ENCODE measurements around the gene JOSD1.

JOSD1 gene

DNA sequence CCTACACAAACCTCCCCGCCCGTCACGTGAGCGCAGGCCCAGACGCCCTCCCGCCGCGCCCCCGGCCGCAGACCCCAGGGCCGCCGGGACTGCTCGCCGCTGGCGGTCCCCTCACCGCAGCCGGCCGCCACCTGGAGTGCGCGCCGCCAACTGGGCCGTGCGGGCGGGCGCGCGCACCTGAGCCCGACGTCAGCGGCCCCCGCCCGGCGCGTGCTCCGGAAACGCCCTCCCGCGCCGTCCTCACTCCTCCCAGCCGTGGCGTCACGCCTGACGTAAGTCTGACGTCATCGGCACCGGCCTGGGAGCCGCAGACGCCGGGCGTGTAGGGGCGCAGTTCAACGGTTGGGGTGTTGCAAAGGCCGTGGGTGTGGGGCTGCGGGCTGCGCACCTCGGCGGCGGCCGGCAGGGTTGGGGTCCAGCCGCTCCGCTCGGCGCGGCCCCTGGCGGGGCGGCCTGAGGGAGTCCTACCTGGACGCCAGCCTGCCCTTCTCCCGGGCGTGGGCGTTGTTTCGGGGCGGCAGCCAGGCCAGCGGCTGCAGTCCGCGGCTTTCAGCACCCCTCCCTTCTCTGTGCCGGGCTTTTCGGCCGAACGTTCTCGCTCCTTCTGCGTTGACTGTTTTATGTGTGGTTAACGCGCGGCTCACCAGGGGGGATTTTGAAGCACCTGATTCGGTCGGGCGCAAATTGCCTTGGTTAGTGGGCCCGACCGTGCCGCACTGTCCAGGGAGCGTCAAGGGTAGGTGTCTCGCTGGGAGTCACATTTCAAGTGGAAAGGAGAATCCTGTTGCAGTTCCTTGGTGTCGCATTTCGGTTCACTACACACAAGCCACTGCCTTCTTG, at the start of gene JOSD1:
JOSD1 (minus strand) TSS at position 155 of the 840 bp plus-strand sequence. CDS start 956 bp downstream, outside the sequence.
- peak; percentile 94 to 97 (median 95) for DNase-seq (ENCODE audit: low read depth in 3 of 3)

DNA sequence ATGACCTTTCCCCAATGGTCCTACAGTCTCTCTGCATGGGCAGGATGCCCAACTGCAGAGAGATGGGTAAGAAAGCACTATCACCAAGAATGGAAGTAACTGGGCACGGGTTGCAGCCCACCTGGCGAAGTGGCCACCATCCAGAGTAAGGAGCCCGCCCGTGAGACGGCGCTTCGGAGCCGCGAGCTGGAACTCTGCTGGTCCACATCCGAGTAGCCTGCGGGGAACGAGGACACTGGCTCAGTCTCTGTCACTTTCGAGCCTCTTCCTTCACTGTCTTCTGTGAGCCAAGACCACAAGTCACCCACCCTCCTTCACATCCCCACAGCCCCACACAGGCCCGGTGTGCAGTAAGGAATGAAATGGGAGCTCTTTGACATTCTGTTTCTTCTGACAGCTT, 49.4 kb upstream of the JOSD1 start:
- no peak for DNase-seq (ENCODE audit: low read depth in 3 of 3)

DNA sequence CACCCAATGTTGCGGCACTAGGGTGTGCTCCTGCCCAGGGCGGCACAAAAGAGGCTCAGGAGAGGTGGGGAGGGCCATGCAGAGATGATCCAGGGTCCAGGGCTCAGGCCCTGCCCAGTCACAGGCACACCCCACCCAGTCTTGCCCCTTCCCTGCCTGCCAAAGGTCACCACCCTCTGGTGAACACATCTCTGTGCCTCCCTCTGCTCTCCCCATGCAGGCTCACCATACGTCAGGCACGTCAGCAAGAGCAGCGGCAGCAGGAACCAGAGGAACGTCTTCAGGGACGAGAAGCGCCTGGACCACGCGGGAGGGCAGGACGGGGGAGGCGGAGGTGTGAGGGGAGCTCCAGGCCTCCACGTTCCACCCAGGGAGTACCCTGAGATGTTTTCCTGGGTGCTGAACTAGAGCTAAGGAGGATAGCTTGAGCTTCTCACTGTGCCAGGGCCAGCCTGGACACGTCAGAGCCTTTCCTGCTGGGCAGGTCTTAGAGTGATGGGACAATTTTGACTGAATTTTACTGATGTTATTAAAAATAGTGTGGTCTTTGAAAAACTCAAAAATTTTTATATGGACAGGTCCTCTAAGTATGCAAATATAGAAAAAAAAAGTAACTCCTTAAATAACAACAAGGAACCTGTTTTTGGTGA, 47.9 kb upstream of the JOSD1 start:
- no peak for DNase-seq (ENCODE audit: low read depth in 3 of 3)

DNA sequence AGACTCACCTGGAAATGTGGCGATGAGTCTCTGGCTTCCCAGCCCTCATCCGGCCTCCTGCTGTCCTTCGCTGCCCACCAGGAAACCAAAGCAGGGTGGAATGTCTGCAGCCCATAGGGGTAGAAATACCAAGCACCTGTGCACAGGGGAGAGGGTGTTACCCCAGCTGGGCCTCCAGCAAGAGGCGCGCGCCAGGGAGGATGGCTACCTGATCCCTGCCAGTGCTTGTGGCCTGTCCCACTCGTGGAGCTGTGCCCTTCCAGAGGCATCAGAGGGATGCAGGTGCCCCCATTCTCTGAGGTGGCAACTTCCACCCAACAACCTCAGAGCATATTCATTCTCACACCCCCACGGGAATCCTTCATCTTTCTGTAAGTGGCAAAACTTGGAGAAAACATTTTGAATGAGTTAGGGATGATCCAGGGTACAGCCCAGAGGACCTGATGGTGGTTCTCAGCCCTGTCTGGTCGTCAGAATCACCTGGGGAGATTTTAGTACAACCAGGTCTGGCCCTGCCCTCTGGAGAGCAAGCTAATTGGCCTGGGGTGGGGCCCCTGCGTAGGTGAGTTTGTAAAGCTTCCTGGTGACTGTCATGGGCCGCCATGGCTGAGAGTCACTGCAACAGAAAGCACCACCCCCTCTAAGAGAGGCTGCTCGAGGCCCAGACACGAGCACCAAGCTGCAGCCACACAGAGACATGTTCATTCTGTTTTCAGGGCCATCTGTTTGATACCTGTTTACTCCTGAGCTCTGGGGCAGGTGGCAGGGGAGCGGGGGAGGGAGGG, 45.1 kb upstream of the JOSD1 start:
- no peak for DNase-seq (ENCODE audit: low read depth in 3 of 3)

DNA sequence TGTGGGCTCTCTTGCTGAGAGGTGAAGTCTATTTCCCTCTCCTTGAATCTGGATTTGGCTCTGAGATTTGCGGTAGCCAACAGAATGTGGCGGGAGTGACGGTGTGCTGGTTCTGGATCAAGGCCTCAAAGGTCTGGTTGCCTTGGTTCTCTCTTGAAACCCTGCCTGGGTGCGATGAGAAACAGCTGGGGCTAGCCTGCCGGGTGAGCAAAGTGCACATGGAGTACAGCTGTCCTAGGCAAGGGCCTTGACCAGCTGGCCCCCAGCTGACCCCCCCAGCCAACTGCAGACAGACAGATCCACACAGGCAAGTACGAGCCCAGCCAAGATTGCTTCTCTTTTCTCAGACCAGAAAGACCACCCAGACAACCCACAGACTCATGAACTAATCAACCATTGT, 44.2 kb upstream of the JOSD1 start:
- no peak for DNase-seq (ENCODE audit: low read depth in 3 of 3)

DNA sequence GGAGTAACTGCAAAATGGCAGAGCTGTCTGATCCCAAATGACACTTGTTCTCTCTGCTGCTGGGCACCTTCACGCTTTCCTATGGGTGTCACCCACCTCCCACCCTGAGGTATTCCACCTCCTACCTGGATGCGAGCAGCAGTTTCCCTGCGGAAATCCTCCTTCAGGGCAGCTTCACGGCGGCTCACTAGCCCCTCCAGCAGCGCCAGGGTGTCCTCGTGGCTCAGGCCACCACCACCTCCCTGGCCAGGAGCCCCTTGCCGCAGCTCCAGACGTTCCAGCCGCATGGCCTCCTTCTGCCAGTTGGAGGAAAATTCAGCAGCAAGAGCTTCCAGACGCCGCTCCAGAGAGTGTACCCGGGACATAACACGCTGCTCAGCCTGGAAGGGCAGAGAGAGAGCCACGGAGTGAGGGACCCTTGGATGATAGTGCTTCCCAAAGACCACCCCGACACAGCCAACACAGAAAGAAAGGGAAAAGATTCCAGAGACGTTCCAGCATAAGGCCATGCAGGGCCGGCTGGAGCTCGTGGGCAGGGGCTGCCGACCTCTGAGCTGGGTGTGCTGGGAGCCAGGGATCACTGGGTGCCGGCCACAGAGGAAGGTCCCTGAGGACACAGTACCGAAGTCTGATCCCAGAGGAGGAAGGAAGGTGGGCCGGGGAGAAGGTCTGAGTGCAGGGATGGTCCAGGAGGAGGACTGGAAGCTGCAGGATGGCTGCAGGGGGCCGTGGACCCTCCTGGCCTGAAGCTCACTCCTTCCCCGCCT, 41.6 kb upstream of the JOSD1 start:
- DNase-seq (ENCODE audit: low read depth in 3 of 3): no peak

DNA sequence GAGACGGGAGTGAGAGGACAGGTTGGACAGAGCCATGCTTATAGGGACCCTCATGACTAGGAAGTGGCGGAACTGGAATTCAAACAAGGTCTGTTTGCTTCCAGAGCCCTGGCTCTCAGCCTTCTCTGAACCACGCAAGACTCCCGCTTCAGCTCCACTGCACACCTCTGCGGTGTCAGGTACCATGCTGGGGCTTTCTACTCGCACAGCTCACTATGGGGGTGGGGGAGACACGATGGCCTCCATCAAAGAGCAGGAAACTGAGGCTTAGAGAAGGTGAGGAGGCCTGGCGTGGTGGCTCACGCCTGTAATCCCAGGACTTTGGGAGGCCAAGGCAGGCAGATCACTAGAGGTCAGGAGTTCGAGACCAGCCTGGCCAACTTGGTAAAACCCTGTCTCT, 40.8 kb upstream of the JOSD1 start:
- no peak for DNase-seq (ENCODE audit: low read depth in 3 of 3)

DNA sequence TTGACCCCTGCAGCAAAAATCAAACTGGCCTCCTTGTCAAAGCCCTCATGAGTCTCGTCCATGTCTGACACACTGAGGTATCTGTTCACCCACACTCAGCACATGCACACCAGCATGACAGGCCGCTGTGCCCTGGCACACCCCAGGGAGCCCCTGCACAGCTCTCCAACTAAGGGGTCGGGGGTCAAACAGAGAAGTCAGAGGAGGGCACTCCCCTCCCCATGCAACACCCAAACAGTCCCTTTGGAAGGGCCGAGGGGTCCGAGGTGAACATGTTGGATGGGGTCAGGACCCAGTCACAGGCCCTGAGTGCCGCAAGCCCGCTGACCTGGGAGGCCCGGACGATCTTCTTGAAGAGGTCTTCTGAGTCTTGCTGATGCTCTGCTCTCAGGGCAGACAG, 40.4 kb upstream of the JOSD1 start:
- no peak for DNase-seq (ENCODE audit: low read depth in 3 of 3)

DNA sequence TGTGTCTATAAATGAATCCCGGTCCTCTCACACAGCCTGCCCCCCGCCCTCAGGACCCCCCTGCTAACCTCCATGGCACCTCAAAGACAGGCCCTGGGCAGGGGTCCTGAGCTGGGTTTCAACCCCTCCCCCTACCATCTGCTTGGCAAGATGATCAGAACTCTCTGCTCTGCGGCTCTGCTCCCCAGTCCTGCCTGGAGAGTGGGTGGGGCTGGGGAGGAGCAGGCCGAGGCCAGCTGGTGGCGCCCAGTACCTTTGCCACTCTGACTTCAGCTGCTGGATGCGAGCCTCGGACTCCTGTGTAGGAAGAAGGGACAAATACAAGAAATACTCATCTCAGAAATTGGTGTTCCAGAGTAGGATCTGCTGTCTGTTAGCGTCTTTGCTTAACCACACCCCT, 40.0 kb upstream of the JOSD1 start:
- DNase-seq (ENCODE audit: low read depth in 3 of 3): no peak

DNA sequence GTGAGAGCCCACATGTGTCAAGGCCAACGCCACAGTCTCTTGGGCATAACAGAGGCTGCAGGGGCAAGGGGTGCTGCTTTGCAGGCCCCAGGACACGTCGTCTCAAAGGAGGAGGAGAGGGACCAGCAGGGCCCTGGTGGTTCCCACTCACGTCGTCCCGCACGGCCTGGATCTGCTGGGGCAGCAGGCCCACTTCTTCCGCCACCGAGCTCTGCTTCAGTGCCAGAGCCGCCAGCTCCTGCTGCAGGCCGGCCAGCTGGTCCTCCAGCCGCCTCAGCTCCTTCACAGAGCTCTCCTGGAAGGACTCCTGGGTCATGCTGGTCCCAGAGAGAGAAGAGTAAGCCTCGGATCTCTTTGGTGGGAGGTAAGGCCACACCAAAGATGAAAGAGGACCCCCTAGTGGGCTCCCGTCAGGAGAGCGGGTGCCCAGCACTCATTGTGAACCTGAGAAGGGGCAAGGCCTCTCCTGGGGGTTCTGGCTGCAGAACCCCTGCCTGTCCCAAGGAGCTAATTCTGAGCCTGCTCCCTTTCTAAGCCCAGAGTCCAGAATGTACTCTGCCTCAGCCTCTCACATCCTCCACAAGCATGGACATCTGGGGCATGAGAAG, 39.5 kb upstream of the JOSD1 start:
- DNase-seq (ENCODE audit: low read depth in 3 of 3): no peak

DNA sequence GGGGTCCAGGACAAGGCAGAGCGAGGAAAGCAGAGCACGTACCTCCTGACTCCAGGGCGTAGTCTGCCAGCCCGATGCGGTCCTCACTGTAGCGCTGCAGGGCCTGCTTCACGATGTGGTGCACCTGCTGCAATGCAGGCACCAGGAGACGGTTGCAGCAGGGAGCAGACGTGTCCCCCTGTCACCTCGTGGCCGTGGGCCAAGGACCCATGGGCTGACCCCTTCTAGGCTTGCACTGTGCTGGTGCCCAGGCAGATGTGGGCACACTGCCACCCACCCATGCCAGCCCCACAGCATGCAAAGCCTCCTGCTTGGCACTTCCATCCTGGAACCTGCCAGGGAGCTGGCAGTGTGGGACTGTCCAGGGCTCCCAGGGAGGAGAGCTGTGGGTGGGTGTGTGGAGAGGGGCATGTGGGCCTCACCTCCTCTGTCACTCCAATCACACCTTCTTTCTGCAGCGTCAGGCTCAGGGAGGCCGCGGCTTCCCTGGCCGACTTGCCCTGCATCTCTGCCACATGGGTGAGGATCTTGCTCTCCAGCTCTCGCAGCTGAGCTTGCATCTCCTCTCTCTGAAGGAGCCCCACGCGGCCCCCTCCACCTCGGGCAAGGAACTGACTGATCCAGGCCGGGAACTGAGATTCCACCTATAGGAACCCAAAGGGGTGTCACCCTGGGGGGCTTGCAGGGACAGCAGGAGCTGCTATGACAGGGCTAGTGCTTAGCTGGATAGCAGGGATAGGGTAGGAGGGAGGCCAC, 38.7 kb upstream of the JOSD1 start:
- DNase-seq (ENCODE audit: low read depth in 3 of 3): no peak

DNA sequence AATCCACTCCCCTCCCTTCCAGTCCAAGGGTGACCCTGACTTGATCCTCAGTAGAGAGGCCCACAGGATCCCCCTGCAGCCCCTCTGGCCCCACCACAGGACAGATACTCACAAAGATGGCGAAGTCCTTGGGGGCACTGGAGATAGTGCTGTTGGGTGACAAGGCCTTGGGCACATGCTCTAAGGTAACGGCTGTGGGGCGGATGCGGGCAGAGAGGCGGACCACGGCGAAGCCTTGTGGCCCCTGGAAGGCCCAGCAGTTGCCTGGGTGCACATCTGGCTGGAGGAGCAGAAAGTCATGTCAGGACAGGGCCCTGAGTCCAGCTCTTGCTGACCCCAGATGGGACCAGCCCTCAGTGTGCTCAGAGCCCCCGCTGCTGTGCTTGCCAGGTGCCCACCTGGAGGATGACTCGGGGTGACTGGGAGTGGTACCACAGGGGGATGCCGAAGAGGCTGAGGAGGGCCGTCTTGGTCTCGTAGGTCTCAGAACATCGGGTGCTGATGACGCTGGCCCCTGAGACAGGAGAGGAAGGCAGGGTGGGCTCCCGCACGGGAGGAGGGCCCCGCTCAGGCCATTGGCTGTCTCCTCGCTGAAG, 37.8 kb upstream of the JOSD1 start:
- DNase-seq (ENCODE audit: low read depth in 3 of 3): no peak

DNA sequence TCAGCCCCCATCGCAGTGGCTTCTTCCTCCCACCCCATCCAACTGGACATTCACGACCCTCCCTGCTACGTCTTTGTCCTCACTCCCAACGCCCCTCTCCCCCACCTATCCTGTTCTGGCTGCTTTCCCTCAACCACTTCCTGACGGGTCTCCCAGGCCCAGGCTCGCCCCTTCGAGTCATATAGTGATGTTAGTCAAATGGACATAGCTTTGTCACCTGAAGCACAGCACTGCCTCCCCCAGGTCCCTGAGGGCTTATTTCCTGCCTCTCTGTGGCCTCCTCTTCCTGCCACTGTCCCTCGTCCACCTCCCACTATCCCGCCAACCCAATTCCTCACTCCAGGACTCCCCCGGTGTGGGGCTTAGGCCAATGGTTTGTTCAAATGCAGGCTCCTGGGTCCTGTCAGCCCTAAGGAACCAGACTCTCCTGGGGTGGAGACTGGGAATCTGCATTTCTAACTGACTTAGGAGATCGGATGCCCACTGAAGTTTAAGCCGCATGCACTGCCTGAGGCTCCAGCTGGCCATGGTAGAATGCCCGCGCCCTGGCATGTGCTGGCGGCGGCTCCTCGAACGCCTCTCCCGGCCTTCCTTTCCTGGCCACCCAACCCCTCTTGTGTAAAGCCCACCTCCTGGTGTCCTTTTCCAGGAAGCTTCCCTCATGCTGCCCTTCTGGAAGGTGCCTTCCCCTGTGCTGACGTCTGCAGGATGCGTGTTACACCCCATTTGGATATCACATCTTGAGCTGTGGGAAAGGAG, 36.7 kb upstream of the JOSD1 start:
- no peak for DNase-seq (ENCODE audit: low read depth in 3 of 3)

DNA sequence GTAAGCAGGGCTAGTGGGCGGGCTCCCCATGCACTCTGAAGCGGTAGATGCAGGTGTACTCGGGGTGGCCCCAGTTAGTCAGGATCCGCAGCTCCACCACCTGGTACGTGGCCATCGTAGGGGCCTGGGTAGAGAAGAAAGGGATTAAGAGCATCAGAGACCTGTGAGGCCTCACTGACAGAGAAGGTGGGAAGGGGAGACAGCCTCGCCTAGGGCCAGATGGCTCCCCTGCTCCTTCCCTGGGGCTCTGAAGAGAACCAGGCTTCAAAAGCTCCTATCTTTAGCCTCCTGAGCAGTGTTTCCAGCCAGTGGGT, 35.5 kb upstream of the JOSD1 start:
- DNase-seq (ENCODE audit: low read depth in 3 of 3): no peak

DNA sequence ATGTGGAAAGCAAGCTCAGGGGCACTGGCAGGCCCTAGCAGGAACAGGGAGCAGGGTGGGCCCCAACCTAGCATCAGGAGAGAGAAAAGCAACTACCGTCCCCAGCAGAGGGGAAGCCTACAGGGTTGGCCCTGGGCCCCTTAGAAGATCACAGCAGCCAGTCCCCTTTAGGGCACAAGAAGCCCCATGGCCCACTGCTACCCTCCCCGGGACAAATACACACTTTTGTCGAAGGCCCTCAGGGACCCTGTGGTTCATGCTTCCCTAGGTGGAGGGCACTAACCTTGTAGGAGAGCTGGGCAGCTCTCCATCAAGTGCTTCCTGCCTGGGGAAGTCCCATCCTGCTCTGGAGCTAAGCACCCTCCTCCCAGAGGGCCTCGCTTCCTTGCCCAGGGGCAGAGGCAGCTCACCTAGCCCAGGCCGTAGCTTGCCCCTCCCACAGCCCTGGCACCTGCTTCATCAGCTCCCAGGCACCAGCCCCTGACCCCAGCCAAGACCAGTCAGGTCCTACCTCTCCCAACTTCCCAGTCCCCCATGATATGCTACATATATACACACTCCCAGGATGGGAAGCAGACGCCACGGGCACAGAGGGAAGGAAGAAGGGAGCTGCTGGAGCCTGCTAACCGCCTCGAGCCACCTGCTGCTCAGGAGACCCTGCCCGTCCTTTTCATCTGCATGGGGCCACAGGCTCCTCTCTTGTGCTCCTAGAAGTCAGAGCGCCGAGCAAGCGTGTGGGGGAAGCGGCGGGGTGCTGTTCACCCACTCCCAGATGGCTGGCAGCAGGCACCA, 34.9 kb upstream of the JOSD1 start:
- no peak for DNase-seq (ENCODE audit: low read depth in 3 of 3)

DNA sequence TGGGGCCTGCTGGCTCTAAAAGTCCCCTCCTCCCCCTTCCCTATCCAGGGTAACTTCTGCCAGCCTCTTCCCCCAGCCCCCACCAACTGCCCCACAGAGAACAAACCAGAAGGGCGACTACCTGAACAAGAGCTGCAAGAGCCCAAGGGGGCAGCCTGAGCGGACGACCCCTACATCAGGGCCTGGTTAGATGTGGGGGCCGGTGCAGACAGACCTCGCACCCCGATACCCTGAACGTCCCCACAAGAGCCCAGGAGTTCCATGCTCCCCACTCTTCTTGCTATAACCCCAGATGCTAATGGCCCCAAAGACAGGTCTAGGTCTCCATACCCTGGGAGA, 34.4 kb upstream of the JOSD1 start:
- DNase-seq (ENCODE audit: low read depth in 3 of 3): no peak

DNA sequence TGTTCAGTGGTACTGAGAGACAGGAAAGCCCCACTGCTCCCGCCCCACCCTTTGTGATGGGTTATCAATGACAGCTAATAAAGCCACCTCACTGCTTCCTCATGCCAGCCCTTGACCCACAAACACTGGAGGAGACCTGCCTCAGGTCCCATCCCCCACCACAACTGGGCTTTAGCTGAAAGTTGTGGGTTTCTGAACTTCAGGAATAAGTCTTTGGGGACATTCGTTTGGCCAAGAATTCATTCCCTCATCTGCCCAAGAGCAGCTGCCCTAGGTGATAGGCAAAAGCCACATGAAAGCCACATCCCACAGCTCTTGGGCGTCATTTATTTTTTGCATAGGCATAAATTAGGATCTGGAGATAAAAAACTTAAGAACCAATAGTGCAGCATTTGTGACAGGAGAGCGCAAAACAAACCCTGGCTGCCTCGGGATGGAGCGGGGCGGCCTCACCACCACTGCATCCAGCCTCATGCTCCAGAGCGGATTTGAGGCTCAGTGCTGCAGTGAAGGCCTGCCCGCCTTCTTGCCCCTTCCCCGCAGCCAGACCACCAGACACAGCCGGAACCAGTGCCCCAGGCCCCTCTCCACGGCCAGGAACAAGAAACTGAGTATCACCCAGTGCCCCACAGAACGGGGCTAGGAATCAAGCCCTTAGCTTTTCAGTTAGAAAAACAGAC, 33.8 kb upstream of the JOSD1 start:
- no peak for DNase-seq (ENCODE audit: low read depth in 3 of 3)

DNA sequence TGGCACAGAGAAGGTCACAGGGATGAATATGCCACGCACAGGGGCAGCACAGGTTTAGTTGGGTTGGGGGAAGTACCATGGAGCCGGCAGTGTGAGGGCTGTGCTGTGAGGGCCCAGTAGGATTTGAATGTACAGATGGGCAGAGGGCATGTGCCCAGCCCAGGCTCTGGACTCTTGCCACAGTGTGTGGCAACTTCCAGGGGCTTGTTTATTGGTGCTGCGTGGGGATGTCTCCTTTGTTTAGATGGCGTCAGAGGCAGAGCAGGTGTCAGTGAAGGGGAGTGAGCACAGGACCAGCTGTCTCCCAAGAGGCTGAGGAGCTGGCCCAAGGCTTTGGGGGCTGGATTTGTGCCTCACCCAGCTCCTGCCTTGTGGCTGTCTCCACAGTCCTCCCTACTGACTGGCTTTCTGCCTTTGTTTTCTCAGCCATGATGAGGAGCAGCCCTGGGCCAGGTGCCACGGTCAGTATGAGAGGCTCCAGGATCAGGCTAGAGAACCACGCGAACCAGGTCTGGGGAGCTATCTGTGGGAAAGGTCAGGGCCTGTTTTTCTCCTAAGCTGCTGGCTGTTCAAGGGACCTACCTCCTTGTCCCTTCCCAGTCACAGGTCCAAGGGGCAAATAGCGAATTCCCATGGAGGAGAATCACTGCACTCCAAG, 33.1 kb upstream of the JOSD1 start:
- DNase-seq (ENCODE audit: low read depth in 3 of 3): no peak

Measured in stimulated activated CD4-positive, alpha-beta T cell treated with anti-CD3 and anti-CD28 coated beads, TNF-alpha, amount 100 ng/mL, for 4 hours (primary cell).